Kasumi-1 (cell line): Measurements from ENCODE around the gene FAM185A.
A peak's percentile ranks its signal among the peaks of the same experiment; 100 is the strongest.
"Not testable (repeated sequence)": the region's sequence is repeated elsewhere in the genome, so short reads cannot be mapped to it uniquely, and the experiment has no call there.

Experiments
- DNase-seq, 2 experiments: peaks; one replicate each; lab custom pipeline; 2025; lab: John Stamatoyannopoulos, UW

FAM185A gene

DNA sequence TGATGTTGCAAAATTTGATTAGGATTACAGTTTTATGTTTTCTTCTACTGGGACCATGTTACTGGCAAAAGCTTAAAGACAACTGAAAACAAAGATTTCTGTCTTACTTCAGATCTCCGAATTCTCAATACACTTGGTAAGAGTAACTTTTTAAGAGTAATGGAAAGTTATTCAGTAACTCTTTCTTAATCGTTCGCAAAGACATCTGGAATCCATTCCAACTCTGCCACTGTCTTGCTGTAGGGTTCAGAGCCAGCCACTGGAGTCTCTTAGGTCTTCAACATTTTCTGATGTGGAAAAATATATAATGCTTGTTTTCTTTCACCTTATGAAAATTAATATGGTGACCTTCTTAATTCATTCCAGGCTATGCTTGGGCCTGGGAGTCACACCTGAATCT is 29.9 kb downstream of the FAM185A start:
- not testable (repeated sequence) for DNase-seq

DNA sequence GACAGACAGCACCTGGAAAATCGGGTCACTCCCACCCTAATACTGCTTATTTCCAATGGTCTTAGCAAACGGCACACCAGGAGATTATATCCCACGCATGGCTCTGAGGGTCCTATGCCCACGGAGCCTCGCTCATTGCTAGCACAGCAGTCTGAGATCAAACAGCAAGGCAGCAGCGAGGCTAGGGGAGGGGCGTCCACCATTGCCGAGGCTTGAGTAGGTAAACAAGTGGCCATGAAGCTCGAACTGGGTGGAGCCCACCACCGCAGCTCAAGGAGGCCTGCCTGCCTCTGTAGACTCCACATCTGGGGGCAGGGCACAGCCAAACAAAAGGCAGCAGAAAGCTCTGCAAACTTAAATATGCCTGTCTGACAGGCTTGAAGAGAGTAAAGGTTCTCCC is 32.1 kb downstream of the FAM185A start:
- DNase-seq: not testable (repeated sequence)

DNA sequence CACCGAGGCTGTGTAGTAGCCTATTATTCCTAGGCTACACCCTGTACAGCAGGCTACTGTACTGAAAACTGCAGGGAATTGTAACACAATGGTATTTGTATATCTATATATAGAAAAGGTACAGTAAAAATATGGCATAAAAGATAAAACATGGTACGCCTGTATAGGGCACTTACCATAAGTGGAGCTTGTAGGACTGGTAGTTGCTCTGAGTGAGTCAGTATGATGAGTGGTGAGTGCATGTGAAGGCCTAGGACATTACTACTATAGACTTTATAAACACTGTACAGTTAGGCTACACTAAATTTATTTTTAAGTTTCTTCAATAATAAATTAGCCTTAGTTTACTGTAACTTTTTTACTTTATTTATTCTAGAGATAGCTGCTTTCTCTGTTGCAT is 40.0 kb downstream of the FAM185A start:
- DNase-seq: not testable (repeated sequence)

DNA sequence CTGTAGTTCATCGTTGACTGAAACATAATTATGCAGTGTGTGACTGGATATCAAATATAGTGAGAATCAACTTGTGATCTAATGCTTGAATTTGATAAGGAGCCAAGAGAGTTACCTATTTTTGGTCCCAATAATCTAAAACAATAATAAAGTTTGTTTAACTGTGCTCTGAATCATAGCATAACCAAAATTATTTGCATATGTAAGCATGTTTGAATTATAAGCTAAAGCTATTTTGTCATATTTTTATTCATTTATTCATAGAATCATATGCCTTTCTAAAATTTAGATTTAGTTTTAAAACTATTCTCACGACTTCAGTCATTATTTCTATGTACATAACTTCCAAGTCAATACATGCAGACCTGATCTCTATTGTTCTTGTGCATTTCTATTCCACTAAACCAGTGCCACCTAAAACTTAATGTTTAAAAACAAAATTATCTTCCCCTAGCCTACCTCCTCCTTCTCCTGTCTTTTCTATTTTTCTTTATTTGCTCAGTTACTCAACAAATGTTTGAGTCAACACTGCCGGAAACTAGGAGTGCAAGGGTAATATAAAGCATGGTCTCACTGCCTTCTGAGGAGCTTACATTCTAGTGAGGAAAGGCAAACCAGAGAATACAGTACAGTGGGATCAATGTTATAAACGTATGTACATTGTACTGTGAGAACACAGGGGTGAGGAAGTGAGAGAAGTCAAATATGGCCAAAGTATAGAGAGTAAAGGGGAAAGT is 41.7 kb downstream of the FAM185A start:
- not testable (repeated sequence) for DNase-seq

DNA sequence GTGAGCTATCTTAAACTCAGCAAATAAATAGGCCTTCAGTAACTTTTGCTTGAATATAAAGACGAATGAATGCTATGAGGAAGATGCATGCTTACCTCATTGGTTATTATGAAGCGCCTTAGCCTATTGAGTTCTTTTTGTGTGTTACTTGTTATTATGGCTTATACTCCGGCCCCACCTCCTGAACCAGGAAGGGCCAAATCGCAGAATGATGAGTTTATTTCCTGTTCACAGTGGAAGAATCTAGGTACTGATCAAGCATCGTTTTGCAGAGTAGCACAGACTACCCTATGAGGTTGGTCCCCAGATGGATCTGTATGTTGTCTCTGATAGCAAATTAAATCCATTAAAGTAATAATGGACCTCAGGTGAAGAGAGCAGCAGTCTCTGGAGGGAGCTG is 42.6 kb downstream of the FAM185A start:
- DNase-seq: not testable (repeated sequence)

DNA sequence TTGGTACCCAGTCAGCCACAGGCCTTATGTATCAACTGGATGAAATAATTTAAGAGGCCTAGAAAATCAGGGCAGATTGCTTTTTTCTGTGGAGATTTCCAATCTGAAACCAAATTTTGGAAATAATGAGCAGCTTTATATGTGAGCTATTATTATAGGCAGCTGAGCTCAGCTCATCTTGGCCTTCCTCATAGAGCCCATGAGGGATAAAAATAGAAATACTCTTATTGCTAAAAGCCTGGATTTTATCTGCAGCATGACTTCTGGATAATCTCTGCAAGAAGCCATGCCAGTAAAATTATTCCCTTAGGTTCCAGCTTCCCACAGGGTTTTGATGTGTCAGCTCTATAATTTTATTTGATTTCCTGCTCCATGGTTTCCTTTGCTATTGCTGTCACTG is 43.0 kb downstream of the FAM185A start:
- not testable (repeated sequence) for DNase-seq

DNA sequence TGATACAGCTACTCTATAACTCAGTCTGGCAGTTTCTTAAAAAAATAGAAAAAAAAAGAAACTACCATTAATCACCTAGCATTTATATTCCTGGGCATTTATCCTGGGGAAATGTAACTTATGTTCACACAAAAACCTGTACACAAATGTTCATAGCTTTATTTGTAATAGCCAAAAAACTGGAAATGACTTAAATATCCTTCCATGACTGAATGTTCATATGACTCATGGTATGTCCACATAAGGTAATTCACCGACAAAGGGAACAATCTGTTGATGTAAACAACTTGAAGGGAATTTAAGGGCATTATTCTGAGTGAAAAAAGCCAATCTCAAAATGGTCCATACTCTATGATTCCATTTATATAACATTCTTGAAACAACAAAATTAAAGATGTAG is 45.8 kb downstream of the FAM185A start:
- DNase-seq: not testable (repeated sequence)

DNA sequence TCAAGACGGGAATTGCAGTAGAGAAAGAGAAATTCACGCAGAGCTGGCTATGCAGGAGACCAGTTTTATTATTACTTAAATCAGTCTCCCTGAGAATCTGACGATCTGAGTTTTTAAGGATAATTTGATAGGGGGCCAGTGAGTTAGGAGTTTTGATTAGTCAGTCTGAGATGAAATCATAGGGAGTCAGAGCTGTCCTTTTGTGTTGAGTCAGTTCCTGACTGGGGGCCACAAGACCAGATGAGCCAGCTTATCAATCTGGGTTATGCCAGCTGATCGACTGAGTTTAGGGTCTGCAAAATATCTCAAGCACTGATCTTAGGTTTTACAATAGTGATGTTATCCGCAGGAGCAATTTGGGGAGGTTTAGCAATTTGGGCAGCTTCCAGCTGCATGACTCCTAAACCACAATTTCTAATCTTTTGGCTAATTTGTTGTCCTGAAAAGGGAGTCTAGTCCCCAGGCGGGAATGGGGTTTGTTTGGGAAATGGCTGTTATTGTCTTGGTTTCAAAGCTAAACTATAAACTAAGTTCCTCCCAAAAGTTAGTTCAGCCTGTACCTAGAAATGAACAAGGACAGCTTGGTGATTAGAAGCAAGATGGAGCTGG is 47.3 kb downstream of the FAM185A start:
- not testable (repeated sequence) for DNase-seq

DNA sequence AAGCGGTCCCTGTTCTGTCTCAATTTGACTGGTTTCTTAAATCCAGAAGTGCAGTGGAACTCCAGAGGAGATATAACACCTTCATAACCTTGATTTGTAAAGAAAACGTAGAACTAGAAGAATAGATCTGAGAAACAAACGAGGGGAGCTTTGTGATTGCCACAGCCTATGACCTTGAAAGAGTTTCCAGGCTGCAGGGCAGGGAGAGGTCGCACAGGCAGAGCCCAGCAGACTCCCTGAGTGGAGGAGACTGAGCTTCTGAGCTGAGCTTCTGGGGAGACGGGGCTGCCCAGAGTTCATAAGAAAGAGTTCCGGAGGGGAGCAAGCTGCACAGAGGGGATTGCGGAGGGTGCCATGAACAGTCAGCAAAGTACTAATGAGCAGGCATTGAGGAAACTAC is 57.8 kb downstream of the FAM185A start:
- DNase-seq: no peak

DNA sequence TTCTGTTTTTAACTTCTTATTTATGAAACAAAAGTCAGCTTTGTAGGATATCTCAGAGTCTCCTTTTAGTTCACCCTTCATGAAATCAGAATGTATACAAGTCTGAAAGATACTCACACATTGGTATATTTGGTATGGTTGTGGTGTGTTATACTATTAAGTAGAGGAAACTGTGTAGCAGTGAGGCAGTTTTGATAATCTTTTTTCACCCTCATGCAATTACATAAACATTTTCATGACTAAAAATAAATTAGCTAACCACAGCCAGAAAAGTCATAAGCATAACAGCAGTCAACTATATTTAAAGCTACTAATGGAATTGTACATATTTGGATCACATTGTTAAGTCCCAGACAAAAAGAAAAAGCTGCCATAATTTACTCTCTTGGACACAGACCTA is 62.1 kb downstream of the FAM185A start:
- DNase-seq: no peak

DNA sequence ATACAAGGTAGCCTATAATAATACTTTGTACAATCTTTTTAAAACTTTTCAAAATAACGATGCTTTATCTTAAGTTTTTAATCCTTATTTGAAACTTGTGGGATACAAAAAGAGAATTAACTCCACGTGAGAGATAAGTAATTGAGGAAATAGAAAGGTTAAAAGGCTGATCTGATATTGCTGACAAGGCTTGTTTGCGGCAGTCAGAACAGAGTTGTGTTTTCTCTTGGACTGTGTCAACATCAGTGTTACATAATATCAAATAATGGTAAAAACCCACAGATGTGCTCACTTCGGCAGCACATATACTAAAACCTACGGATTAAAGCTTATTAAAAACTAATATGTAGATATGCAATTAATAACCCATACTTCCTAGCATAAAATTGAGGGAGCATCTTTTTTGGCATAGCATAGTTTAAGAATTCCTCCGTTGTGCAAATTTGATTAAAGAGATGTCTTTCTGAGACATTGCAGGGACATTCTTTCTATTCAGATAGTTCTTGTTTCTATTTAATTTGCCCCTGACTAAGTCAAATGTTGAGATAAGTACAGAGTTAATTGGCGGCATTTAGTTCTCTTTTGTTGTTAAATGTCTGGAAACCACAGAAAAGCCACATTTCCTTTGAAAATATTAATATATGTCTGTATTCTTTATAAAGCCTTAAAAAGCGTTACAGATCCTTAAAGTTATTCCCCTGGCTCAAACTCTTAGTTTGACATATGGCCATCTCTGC is 63.3 kb downstream of the FAM185A start:
- DNase-seq: peak in 1 of 2 experiments; percentile 10

DNA sequence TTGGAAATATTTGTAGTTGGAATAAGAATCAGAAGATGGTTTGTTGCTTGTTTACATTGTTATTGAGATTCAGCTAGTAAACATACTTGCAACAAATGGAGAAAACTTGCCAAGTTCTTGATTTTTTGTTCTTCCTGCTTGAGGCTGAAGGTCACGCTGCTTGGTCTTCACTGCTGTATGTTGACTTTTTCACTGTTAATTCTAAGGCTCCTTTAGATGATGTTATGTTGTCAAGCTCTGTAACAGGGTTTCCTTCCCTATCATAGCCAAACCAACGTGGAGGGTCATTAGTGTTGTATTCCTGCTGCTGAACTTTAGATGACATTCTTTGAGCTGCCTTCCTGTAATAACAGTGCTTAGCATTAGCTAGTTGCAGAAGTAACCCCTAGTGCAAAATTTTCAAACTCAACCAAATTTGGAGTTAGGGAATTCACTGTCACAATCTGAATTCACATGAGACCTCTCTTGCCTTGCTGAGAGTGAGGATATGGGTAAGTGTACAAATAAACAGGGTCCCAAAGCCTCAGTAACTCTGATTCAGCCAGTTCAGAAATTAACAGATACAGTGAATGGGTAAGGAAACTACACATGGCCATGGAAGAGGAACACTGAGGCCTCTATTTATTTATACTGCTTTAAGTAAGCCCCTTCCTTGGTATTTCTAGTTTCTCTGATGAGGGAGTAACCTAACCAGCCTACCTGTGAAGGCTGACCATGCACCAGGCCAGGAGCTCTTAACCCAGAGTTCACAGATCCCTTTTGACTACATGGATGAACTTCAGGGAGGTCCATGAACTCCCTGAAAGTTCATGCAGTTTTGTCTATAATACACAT is 64.6 kb downstream of the FAM185A start:
- no peak for DNase-seq

DNA sequence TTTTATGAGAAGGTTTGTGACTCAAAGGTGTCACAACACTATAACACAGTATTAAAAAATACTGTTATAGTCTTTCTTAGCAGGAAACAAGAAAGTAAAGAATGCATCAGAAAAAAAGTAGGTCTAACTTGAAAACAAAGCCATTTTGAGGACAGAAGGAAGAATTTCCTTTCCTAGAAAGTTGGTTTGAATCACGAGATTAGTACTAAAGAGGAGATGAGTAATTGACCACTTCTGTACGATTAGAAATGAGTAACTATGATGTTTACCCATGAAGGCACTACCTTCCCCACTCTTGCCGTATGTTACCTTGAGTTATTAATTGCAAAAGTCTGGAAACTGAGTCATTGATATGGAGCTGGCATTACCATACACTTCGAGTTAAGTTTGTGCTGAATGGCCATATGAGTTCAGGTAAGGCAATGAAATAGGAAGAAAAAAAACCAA is 65.2 kb downstream of the FAM185A start:
- DNase-seq: no peak

DNA sequence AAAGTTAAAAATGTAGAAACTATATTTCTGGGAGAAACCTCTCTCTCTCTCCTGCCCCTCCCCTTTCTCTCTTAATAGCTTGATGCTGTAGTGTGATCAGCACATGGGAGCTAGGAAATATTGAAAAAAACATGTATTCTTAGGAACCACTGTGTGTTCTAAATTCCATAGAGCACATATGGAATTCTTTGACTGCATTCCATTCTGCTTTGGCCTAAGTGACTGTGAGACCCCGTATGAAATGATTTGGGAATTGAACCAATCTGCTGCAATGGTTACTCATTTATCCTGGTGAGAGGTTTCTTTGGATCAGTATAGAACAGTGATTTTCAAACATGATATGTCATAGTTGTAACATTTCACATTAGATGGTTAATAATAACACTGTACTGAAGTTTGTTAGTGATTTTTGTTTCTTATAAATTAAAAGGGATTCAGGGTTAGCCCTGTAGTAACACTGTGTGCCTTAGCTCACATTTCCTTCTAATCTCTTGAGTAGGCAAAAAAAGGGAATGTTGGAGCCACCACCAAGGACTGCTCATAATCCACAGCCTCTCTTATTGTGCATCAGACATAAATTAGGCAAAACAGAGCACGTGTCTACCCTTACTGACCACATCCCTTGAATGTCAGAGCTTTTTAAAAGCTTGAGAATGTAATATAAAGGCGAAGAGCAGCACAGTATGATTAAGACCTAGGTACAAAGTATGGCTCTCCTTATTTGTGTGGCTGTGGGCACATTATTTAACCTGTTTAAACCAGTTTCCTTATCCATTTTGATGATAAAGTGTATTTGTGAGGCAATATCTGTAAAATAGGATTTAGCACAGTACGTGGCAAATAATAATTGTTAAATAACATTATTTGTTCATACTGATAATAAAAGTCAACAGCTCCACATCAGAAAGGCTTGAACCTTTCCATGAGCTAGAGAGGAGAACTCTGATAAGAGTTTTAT is 69.1 kb downstream of the FAM185A start:
- no peak for DNase-seq

DNA sequence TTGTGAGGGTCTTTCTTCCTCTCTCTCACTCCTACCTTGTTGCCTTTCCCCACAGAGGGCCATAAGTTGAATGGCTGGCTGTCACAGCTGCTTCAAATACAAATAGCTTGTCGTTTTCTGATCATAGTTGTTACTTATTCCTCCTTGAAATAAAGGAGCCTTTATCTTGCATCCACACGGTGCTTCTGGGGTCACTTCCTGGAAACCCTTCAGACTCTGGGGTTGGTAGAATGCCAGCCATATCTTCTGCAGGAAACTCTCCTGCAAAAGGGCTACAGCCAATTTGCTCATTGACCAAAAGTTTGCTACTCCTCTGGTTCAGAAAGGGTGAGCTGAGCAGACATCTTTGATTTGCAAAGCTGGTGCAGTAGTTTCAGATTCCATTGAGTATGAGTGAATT is 70.4 kb downstream of the FAM185A start:
- no peak for DNase-seq

DNA sequence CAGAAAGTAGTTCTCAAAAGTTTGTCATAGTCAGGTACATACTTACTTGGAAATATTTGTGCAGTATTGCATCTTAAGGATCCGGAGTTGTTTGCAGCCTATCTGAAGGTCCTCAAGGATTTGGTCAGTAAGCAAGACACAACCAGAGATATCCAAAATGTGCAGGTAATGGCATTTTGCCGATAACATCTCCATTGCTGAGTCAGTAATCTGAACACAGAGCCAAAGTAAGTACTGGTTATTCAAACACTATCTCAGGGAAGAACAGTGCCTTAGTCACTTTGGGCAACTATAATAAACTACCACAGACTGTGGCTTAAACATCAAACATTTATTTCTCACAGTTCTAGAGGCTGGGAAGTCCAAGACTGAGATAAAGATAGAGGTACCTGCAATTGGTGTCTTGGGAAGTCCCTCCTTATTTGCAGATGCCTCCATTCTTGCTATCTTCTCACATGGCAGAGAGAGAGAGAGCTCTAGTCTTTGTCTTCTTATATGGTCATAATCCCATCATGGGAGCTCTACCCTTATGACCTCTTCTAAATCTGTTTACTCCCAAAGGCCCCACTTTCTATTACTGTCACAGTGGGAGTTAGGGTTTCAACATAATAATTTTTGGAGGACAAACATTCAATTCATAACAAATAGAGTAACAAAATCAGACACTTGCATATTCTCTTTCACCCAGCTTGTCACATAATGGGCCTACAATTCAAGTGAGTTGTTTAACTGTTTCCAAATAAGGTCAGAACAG is 73.4 kb downstream of the FAM185A start:
- DNase-seq: no peak

DNA sequence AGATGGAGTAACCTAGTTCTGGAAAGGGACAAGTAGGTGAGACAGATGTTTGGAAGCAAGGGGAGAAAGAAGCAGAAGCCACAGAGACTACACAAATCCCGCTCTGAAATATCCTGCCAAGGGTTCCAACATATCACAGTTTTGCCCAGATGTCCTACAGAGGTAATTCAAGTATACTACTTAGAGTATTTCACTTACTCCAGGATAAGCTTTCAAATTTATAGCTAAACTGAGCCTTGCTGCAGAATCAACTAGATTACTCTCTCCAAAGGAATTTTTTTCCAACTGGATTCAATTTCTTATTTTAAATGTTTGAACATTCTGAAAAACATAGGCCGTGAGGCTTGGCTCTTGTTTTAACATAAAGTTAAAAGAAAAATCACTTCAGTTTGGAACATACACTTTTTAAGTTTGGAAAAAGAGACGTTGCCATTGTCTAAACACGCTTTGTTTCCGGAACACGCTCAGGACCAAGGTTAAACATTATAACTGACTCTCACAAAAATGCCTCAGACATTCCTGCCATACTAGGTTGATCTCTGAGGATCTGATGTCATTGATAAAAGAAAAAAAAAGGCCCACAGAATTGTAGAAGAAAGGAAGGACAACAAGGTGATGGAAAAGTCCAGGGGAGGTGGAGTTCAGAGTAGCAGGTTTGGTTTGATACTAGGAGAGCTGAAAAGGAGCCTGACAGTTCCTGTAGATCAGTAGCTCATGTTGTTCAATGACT is 74.8 kb downstream of the FAM185A start:
- no peak for DNase-seq

DNA sequence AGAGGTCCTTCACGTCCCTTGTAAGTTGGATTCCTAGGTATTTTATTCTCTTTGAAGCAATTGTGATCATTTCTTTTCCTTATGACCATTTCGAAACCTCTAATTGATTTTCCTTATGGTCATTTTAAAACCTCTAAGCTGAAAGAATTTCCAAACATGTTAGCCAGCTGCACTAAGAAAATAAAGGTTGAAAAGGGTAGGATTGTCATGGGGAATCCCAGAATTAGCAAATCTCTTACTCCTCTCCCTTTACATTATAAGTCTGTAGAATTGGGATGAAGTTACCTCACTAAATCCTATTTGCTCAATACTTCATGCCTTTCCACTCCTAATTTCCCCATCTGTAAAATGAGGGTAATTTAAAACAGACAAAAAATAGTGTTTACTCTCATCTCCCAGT is 79.5 kb downstream of the FAM185A start:
- no peak for DNase-seq

DNA sequence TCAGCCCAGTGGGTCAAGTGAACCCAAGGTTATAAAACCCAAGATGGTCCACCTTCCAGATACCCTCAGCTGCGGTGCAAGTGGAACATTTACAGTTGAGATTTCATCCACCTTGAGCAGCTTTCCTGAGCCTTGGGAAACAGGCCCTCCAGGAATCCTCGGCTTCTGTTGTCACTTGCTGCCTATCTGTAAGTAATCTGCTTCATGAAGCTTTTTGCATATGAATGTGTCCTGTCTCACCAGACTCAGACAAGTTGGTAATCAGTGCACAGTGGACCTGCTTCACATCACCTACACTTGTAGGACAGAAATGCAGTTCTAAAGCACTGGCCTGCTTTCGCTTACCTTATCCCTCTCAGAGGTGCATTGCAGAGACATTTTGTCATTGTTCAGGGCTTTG is 80.3 kb downstream of the FAM185A start:
- no peak for DNase-seq

DNA sequence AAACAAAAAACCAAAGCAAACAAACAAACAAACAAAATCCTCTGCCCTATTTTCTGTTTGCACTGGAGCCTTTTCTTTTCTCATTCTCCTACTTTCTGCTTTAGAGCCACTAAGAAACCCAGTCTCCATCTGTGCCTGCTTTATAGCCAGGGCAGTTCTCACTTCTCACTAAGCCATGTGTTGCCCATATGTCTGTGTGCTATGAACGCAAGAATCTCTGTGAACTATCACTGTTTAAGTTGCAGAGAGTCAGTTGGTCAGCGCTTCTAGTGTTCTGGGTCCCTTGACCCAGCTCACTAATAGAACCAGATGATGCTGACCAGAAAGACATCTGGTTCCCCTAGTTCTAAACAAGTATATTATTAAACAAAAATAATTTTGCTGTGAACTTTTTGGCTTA is 81.4 kb downstream of the FAM185A start:
- no peak for DNase-seq
